Measurements from ENCODE around the gene TCTN2.

Gene TCTN2

DNA sequence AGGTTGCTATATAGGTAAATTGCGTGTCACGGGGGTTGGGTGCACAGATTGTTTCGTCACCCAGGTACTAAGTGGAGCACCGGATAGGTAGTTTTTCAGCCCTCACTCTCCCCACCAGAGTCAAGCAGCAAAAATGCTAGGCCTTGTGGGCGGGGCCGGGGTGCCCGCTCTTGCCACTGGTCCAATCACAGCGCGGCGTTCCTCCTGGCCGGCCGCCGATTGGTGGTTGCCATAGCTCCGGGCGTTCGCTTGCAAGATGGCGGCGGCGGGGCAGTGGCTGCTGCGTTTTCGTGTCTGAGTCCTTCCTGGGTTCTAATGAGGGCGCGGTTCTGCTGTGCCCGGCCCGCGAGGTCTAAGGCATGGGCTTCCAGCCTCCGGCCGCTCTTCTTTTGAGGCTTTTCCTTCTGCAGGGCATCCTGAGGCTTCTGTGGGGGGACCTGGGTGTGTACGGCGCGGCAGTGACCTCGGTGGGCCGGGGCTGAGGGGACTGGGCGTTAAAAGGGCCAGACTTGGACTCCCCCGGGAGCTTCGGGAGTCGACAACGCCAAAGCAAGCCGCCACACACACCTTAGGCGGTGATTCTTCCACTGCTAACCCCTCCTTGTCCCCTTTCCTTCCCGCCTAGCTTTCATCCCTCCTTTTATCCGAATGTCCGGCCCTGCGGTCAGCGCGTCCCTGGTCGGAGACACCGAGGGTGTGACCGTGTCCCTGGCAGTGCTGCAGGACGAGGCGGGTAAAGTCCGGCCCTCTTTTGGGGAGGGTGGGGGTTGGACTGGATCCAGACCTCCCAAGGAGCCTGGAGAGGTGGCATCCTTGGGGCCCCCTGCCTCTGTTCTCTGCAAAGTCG lies at the start of gene TCTN2:
TCTN2 (plus strand) TSS at position 232 of the 847 bp plus-strand sequence; CDS start at position 360, 128 bp downstream.
- DNase-seq, result peak; percentile 97

DNA sequence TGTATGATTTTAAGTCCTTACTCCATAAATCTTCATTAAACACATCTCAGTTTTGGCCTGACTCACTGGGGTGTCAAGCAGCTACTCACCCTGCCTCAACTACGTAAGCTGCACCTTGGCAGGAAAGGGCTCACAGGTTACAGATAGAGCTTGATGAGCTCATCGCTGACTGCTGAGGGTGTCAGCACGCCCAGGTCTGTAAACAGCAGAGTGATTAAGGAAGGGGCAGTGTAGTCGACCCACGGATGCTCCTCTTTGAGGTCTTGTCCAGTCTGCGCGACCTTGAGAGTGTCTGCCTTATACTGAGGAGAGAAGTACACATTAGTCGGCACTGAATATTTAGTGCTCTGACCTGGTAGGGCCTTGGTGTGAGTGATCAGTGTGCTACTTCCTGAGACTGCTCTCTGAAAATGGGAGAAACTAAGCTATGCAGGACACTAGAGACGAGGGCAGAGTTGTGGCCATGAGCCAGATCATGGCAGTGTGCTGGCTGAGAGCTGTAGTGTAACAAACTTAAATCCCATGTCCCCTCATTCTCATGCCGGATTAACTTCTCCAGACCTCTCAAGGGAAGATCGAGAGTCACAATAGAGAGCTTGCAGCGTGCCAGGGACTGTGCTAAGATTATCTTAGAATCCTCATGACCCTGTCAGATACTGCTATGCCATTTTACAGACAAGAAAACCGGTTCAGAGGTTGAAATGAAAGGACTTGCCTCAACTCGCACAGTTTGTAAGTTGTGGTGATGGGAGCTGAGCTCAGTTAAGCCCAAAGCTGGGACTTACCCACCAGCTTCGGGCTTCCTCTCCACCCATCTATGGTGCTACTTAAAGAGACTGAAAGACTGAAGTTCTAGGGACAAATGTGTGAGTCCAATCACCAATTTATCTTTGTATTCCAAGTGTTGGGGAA lies 49.0 kb upstream of the TCTN2 start:
- DNase-seq, result peak; percentile 46

DNA sequence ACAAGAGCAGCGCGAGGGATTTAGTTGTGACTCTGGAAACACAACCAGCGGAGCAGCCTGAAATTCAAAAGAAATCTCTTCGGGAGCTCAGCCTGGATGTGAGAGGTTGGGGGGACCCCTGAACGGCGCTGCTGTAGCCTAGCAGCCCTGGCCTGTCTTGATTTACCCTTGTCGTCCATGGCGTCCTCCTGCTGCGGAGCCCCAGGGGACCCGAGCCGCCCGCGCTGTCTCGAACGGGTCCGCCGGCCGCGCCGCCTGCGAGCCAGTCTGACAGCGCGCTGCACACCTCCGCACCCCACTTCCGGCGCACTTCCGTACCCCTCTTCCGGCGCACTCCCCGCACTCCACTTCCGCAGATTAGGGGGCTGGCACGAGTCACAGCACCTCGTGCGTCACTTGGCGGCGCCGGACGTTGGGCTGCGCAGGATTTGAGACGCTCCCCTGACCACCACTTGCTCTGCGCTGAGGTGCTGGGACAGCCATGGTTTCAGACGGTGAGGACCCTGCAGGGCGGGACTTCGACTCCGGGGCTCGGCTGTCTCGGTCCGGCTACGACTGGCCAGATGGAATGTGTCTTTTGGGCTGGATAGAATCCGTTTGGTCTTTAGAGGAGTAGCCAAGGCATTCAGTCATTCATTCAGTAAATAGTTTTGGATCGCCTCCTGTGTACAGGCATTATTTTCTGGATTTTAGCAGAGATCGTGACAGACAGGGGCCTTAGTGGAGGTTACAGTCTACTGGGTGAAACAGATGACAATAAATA lies 37.4 kb upstream of the TCTN2 start, which contains the start of the genes EIF2B1 and GTF2H3:
EIF2B1 (minus strand) TSS at position 308 of the 763 bp plus-strand sequence; CDS start at position 179, 129 bp downstream.
GTF2H3 (plus strand) TSS at position 451 of the 763 bp plus-strand sequence; CDS start at position 482, 31 bp downstream.
- peak; percentile 98 for DNase-seq

DNA sequence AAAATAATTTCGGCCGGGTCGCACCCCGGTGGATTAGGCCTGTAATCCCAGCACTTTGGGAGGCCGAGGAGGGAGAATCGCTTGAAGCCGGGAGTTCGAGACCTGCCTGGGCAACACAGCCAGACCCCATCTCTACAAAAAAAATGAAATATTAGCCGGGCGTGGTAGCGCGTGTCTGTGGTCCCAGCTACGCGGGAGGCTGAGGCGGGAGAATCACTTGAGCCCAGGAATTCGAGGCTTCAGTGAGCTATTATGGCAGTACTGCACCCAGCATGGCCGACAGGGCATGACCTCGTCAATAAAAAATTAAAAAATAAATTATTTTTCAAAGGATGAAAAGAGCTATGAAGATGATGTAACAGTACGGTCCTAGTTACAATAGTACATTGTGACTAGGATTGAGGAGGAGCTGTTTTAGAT lies 36.8 kb upstream of the TCTN2 start:
- peak; percentile 21 for DNase-seq

DNA sequence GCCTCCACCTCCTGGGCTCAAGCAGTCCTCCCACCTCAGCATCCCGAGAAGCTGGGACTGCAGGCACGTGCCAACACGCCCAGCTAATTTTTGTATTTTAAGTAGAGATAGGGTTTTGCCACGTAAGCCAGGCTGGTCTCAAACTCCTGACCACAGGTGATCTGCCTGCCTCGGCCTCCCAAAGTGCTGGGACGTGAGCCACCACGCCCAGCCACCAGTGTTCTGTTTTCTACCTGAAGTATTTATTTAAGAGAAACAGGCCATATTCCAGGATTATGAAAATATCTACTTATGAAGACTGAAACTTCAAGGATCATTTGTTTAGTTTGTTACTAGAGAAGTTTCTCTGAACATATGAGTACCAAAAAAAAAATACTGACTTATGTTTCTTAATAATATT lies 27.0 kb upstream of the TCTN2 start:
- no peak for DNase-seq

DNA sequence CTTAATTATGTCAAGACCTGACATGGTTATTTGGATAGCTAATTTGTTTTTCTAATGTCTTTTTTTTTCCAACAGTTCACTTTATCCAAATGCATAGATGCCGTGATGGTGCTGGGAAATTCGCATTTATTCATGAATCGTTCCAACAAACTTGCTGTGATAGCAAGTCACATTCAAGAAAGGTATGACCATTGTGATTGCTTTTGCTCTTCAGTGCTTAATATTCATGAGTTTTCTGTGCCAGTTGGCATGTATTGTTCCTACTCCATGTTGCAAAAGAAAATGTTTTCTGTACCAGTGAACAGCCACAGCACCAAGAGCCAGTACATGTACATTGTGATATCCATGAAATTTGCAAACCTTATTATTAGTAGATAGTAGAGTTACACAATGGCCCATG lies 25.5 kb upstream of the TCTN2 start:
- DNase-seq, result no peak

DNA sequence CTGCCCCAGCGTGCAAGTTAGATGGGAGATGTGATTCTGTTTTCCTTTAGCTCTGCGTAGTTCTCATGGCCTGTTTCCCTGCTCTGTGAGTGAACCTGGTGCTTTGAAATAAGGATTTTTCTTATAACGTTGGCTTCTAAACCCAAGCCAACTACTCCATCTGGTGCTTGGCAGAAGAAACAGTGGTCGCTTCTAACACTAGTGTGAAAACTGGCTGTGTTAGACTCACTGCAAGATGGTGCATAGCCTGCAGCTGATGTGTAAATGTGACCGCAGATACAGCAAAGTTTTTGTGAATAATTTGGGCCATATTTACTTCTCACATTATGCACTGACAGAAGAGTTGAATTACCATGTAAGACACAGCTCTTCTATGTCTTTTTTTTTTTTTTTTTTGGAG lies 25.0 kb upstream of the TCTN2 start:
- DNase-seq, result no peak

DNA sequence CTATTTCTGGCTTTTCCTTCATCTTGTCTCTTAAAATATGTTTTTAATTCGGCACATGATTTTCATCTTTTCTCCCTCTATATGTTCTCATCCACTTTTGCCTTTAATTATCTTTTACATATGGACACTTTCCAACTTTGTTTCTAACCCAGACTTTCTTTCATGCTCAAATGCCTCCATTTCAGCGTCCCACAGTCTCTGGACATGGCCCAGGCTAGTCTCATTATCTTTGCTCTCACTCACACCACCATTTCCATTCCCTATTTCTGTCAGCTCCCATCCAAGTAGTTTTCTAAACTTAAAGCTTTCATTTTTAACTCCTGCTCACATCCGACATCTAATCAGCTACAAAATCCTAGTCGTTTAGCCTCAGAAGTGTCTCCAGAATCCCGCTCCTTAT lies 22.5 kb upstream of the TCTN2 start:
- no peak for DNase-seq

DNA sequence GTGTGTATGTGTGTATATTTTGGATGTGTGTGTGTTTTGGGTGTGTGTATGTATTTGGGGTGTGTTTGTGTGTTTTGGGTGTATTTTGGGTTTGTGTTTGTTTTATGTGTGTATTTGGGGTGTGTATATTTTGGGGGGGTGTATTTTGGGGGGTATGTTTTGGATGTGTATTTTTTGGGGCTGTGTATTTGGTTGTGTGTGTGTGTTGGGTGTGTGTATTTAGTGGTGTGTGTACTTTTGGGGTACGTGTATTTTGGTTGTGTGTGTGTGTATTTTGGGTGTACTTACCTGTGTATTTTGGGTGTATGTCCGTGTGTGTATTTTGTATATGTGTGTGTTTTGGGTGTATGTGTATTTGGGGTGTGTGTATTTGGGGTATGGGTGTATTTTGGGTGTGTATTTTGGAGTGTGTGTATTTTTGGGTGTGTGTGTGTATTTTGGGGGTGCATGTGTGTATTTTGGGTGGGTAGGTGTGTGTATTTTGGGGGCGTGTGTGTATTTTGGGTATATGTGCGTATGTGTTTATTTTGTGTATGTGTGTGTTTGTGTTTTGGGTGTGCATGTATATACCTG lies 16.7 kb upstream of the TCTN2 start:
- no peak for DNase-seq

DNA sequence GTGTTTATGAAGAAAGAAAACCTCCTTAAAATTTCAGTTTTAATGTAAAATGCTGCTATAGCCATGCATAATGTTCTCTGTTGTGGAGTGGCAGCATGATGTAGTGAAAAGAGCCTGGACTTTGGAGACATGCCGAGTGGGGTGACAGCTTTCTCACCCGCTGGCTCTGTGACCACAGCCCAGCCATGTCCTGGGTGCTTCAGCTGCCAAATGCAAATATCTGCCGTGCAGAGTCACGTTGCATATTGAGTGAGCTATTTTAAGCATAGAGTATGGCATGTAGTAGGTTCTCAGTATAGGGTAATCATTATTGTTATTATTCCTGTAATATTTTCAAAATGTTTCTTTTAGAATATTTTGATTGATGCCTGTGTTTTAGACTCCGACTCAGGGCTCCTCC lies 15.5 kb upstream of the TCTN2 start:
- DNase-seq, result no peak

DNA sequence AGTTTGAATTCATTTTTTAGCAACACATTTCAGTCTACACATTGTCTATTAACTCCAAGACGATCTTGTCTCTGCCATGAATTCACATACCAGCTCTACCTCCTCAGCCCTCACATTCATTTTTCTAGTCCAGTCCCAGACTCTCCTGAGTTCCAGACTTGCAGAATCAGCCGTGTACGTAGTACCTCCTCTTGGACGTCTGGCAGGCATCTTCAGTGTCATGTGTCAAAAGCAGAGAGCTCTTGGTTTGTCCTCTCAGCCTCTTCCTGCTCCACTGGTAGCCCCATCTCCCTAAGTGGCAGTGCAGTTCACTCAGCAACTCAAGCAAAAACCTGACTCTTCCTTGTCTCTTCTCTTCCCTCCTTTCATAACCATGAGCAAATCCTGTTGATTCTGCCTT lies 14.5 kb upstream of the TCTN2 start:
- DNase-seq, result no peak

DNA sequence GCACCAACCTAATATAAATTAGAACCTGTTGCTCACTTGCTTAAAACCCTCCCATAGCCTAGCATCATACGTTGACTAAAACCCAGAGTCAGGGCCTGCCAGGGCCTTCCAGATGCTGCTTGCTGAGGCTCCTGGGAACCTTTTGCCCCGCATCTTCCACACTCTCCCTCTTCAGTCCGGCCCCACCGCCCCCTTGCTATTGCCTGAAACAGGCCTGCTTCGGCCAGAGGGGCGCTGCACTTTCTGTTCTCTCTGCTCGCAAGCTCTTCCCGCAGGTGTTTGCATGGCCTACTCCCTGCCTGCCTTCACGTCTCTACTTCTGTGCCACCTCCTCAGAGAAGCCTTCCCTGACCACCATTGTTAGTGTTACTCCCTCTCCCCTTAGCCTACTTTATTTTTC lies 13.7 kb upstream of the TCTN2 start:
- DNase-seq, result no peak

DNA sequence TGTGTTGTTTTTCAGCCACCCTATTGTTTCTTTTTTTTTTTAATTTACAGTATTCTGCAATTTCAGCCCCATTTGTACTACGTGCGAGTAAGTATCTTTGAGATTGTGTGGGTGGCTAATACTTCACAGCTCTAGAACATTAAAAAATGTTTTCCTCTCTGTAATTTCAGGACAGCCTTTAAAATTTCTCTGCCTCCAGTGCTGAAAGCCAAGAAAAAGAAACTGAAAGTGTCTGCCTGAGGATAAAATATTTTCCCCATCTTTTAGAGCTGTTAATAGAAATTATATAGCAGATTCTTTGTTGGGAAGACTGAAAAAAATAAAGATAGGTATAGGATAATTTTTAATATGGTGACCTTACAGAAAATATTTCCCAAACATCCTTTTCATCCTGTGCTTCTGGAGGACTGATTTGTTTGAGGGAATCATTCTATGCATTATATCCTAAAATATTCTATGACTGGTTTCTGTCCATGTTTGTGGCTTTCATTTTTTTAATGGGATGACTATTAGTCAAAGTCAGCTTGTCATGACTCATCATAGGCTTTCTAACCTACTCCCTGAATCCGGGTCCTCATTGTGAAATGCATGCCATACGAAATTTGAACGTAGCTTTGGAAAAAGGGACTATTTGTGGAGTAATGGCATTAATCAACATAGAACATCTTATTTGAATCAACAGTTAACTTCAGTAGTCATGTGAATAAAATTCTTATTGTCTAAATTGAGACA lies 10.8 kb upstream of the TCTN2 start:
- DNase-seq, result no peak

DNA sequence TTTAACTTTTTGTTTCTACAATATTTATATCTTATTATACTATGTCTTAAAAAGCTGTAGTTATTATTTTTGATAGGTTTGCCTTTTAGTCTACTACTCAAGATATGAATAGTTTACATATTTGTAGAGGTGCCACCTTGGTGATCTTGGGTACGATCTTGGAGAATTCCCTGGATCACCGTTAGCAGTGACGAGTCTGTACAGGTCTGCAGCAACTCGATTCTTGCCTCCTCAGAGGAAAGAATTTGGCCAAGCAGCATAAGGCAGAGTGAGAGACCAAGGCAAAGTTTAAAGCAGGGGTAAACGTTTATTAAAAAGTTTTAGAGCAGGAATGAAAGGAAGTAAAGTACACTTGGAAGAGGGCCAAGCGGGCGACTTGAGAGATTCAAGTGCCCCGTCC lies 3.1 kb upstream of the TCTN2 start:
- DNase-seq, result no peak

DNA sequence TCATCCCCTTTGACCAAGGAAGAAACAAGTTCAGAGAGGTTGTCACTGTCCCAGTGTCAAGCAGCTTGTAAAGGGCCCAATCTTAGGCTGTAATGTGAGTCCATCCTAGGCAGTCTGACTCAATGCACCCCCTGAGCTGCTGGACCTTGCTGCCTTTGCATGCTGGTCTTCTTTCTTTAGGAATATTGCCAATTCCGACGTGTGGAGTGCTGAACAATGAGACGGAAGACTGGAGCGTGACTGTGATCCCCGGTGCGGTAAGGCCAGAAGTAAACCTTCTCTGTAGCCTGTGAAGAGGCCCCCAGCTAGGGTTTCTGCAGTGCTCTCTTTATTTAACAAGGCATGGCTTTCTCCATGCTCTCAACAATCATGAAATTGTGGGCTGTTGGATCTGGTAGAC lies 963 bp downstream of the TCTN2 start:
- no peak for DNase-seq

DNA sequence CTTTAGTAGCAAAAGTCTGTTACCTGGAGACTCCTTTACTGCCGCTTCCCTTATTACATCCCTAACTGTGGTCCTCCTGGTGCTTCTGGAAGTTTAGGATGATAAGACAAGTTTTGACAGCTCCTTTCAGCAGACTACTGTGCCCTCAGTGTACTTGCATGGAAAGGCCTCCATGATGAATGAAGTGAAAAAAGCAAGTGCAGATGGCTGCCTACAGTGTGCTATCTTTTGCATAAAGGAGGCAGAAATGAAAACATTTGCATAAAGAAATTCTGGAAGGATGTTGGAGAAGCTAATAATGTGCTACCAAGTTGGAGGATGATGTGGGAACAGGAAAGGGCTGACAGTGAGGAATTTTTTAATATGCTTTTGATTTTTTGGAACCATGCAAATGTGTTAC lies 4.5 kb downstream of the TCTN2 start:
- no peak for DNase-seq

DNA sequence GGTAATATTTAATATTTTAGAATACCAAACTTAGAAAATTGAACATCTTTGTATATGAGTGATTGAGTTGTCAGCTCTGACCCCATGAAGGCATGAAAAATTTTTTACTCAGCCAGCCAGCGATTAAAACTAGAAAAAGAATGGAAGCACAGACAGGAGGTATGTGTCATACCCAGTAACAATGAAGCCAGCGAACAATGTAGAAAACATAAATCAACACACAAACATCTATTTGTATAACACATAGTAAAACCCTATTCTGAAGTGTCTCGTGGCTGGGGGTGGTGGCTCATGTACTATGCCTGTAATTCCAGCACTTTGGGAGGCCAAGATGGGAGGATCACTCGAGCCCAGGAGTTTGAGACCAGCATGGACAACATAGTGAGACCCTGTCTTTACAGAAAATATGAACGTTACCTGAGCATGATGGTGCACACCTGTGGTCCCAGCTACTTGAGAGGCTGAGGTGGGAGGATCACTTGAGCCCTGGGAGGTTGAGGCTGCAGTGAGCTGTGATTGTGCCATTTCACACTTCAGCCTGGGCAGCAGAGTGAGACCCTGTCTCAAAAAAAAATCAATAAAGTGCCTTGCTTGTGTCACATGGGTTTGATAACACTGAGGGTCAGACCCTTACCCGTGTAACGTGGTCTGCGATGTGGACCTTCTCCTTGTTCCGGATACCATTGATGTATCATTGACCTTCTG lies 5.9 kb downstream of the TCTN2 start:
- no peak for DNase-seq

DNA sequence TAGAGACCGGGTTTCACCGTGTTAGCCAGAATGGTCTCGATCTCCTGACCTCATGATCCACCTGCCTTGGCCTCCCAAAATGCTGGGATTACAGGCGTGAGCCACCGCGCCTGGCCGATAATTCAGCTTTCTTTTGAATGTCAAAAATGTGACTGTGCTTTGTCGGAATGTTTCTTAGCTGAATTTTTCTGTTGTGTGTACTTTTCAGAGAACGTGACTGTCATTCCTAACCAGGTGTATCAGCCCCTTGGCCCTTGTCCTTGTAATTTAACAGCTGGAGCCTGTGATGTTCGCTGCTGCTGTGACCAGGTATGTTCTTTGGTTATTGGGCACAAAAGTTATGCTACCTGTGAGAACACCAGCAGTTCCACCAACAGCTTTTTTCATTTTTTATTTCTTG lies 8.1 kb downstream of the TCTN2 start:
- DNase-seq, result no peak

DNA sequence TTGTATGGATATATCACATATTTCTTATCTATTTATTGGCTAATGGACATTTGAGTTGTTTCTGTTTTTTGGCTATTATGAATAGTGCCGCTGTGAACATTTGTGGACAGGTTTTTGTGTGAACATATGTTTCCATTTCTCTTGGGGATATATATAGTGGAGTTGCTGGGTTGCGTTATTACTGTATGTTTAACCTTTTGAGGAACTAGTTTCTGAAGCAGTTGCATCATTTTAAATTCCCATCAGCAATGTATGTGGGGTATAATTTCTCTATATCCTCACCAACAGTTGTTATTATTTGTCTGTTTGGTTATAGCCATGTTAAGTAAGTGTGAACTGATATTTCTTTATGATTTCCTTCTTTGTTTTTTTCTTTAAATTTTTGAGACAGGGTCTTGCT lies 10.7 kb downstream of the TCTN2 start:
- no peak for DNase-seq

DNA sequence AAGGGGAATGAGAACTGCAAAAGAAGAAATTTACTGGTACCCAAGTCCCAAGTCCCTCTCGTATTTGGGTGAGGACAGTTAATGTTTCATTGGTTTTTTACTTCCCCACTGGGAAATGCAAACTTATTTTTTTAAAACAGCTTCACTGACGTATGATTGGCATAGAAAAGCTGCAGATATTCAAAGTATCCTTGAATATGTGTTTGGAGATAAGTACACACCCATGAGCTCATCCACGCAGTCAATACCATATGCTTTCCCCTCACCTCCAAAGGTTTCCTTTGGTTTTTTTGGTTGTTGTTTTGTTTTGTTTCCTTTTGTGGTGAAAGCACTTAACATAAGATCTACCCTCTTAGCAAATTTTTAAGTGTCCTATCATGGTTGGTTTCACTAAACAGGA lies 13.1 kb downstream of the TCTN2 start:
- DNase-seq, result no peak

DNA sequence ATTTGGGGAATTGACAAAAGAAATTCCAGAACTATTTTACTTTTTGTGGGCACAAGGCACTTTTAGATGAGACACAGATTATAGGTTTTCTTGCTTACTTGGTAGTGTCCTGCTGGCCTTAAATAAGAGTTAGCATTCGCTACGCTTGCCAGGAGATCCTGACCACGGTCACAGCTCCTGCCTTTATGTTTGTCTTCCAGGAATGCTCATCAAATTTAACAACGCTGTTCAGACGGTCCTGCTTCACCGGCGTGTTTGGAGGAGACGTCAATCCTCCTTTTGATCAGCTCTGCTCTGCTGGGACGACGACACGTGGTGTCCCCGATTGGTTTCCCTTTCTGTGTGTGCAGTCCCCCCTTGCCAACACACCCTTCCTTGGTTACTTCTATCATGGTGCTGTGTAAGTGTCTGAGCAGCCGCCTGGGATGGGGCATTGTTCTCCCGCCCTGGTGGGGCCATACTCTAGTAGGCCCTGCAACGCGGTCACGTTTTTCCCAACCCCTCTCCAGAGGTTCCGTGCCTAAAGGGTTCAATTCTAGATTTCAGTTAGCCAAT lies 15.8 kb downstream of the TCTN2 start:
- DNase-seq, result no peak
